IPS DF 4.7 (cell line): ENCODE measurements around the gene FAM83E.
"Not testable (repeated sequence)": the region's sequence is repeated elsewhere in the genome, so short reads cannot be mapped to it uniquely, and the experiment has no call there.

ENCODE experiments used
- DNase-seq: peaks from one replicate; pipeline ENCODE4 v3.0.0-alpha.2; 2013; ENCODE audit warnings: low spot score; ENCODE audit errors: extremely low read depth

The FAM83E gene

DNA sequence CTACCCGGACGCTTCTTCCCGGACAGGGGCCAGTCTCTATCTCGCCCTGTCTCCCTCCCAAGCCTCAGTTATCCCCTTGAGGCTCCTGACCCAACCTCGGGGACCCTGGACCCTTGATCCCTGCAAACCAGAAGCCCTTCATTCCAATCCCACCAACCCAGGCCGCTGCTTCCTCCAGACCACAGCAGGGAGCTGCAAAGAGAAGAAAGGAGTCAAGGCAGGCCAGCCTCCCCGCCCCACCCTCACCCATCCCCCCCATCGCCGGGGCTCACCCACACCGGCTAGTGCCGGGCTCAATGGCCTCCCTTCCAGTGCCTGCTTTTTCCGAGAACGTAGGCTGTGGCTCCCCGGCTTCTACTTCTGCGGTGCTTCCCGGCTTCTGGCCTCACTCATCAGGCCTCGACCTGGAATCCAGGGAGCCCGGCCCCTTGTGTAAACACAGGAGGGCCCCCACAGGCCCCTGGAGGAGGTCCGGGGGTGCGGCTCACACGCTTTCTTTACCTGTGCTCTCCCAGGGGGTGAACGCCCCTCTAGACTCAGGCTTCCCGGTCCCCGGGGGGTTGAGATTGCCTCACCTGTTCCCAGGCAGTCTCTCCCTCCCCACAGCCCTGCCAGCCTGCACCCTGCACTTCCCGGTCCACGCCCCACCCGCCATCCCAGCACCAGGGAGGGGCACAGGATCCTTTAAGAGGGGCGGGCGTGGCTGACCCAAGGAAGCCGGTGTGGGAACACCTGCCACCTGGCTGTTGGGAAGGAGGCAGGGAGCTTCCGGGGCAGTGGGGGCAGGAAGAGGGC lies at the start of gene FAM83E:
FAM83E (minus strand) TSS at position 641 of the 795 bp plus-strand sequence. CDS start 1,704 bp downstream, outside the sequence.
- DNase-seq = no peak

DNA sequence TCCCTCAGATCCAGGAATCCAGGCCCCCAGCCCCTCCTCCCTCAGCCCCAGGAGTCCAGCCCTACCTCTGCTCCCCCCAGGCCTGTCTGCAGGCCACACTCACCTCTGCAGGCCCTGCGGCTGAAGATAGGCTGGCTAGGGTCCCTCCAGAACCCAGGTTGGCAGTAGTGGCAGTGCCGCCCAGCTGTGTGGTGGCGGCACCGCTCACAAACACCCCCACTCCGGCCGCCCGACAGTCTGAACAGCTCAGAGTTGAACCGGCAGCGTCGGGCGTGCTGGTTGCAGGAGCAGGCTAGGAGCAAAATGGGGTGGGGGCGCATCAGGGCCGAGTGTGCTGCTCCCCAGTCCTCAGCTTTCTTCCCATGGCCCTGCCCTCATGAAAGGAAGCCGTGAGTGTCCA lies 49.6 kb upstream of the FAM83E start:
- DNase-seq = no peak

DNA sequence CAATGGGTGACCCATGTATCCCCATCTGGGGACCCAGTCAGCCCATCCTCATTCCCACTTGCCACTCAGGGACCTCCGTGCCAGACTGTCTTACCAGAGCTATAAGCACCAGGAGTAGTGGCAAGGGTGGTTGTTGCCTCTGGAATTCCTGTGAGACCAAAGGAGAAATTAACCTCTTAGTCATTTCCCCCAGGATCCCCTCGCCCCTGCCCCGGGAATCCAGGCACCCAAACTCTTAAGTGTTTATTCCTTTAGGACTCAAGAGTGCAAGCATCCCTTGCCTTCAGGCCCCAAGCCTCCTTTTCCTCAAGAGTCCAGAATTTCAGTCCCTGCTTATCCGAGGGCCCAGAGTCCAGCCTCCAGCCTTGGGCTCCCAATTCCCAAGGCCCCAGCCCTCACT lies 48.8 kb upstream of the FAM83E start:
- no peak for DNase-seq

DNA sequence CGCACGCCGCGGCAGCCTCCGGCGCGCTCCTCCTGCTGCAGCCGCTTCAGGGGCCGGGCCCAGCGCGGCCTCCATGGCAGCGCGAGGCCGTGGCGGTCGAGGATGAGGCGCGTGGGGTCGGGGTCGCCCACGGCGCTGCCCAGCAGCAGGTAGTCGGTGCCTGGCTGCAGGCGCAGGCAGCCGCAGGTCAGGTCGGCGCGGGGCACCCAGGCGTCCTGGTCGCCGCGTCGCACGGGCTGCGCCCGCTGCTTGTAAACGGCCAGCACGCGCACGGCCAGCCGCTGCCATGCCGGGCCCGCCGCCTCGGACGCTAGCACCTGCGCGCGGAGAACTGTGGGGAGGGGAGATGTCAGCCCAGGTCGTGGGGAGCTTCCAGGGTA lies 46.8 kb upstream of the FAM83E start:
- no peak for DNase-seq

DNA sequence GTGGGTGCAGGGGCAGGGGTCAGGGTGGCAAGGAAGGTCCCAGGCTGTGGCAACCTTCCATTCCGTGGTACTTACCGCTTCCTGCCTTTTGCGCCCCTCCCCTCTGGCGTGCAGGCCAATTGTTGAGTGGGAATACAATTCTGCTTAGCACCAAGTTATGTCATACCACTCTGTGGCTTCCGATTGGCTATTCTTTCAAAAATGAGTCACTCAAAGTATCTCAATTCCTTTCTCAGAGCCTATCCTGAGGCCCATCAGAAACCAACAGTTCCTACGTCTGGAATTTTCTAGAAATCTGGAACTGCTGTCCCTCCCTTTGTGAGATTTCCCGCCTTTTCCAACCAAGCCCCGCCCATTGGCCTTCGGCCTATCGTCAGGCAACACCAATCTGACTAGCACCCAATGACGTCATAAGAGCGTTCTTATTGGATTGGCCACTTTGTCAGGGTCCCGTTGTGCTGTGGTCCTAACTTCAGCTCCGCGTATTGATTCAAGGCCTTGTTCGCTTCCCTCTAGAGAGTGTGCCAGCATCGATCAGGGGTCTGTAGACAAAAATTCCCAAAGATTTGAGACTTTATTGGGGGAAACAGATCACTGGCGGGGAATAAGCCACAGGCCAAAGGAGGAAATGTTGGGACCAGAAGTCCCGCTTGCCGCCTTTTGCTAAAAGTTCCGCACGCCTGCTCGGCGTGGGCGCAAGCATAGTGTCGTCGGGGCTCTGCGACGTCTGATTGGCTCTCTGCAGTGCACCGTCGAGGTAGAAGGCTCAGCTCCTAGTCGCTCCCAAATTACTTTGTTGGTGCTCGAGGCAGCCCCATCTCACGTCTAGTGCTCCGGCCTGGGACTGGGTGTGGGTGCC lies 46.2 kb upstream of the FAM83E start:
- DNase-seq = no peak

DNA sequence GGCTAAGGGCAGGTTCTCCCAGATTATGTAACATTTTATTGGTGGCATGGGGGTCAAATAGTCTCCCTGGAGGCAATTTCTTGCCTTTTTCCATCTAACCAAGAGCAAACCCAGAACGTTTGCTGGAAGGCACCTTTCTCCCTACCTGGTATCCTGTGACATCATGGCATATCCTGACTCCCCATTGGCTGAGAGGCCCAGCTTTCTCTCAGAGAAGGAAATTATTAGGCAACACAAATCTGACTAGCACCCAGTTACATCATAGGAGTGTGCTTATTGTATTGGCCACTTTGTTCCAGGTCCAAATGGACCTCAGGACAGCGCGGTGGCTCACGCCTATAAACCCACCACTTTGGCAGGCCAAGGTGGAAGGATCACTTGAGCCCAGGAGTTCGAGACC lies 44.9 kb upstream of the FAM83E start:
- DNase-seq = no peak

DNA sequence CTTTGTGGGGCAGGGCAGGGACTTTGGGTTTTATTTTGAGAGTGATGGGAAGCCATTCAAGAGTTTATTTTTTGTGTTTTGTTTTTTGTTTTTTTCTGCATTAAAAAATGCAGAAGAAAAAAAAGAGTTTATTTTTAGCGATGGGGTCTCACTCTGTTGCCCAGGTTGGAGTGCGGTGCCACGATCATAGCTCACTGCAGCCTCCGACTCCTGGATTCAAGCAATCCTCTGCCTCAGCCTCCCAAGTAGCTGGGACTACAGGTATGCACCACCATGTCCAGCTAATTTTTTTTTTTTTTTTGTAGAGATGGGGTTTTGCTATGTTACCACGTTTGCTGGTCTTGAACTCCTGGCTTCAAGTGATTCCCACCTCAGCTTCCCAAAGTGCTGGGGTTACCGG lies 43.6 kb upstream of the FAM83E start:
- no peak for DNase-seq

DNA sequence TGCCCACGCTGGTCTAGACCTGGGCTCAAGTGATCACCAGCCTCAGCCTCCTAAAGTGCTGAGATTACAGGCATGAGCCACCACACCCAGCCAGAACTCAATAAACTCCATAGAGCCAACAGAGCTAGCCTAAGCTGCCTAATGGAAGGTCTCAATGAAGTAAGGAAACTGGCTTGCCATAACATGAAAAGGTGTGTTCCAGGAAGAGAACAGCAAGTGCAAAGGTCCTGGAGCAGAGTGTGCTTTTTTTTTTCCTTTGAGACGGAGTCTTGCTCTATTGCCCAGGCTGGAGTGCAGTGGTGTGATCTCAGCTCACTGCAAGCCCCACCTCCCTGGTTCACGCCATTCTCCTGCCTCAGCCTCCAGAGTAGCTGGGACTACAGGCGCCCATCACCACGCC lies 43.0 kb upstream of the FAM83E start:
- DNase-seq = not testable (repeated sequence)

DNA sequence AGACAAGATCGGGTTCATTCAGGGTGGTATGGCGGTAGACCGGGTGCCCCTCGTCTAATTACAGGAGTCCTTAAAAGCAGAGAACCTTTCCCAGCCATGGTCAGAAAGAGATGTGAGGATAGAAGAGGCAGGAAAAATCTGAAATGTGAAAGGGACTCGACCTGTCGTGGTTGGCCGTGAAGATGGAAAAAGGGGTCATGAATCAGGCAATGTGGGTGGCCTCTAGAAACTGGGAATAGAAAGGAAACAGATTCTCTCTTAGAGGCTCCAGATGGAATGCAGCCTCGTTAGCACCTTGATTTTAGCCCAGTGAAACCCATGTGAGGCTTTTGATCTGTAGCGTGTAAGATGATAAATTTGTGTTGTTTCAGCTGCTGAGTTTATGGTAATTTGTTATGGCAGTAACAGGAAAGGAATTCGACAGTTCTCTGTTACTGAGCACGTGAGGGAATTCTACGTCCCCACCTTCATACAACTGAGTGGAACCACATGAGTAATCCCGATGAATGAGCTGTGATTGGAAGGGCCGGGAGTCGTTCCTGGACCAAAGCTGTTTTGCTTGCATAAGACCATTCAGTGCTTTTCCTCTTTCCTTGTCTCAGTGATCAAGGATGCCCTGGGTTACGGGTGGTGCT lies 42.1 kb upstream of the FAM83E start:
- no peak for DNase-seq

DNA sequence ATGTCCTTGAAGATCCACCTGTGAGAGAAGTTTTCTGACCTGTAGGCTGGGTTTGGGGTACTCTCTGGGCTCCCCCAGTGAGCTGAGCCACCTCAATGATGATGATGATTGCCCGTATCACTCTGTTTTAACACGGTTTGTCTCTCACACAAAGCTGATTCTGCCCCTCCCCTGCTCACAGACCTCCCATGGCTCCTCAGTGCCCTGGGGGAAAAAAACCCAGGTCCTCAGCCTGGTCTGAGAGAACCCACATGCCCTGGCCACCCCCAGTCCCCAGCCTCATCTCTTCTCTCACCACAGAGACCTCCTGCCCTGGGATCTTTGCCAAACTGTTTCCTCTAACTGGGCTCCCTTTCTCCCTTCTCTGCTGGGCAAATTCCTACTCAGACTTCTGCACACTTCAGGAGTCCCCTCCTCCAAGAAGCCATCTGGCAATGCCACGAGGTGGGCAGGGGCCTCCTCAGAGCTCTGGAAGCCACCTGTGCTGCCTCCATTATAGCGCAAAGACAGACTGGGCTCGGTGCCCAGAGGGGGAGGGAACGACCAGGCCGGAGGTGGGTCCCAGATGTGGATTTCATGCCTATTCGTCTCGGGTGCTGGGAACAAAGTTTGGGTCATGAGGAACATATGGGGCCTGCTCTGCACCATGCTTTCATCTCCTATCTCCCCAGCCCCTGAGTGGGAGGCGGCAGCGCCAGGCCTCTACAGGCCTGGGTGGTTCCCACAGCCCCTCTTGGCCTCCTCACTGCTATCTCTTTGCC lies 39.6 kb upstream of the FAM83E start:
- DNase-seq = no peak

DNA sequence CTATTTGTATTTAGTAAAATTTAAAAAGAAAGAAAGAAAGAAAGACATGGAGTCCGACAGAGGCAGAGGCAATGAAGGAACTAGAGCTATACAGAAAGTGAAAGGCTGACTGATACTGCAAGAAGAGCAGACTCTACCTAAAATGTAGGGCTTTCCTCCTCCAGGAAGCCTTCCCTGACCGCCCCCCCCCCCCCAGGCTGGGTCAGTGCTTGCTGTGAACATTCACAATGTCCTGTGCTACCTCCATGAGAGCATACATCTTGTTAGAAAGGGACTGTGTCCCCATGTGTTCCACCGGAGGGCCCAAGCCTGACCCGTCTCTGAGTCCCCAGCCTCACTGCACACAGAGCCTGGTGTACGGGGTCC lies 36.8 kb upstream of the FAM83E start:
- DNase-seq = no peak

DNA sequence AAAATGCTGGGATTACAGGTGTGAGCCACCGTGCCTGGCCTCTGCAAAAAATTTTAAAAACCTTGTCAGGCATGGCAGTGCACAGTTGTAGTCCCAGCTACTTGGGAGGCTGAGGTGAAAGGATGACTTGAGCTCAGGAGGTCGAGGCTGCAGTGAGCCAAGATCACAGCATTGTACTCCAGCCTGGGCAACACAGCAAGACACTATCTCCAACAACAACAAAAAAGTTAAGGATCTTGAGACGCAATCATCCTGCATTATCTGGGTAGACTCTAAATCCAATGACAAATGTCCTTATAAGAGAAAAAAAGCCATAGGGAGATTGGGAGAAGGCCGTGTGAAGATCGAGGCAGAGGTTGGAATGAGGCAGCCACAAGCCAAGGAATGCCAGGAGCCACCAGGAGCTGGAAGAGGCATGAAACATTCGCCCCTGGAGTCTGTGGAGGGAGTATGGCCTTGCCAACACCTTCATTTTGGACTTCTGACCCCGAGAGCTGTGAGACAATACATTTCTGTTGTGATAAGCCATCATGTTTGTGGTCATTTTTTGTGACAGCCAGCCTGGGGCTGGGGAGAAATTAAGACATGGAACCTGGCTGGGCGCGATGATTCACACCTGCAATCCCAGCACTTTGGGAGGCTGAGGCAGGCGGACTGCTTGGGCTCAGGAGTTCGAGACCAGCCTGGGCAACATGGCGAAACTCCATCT lies 36.3 kb upstream of the FAM83E start:
- DNase-seq = no peak

DNA sequence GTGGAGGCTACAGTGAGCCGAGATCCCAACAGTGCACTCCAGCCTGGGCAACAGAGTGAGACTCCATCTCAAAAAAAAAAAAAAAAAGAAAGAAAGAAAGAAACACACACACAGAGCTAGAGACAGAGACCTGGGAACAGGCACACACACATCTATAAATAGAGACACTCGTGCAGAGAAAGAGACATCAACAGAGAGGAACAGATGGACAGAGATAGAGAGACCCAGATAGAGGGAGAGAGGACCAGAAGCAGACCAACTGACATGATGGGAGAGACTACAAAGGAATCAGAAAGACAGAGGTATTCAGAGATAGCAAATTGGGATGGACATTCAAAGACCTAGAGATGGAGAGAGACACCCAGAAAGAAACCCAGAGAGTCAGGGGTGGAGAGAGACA lies 33.3 kb upstream of the FAM83E start:
- no peak for DNase-seq

DNA sequence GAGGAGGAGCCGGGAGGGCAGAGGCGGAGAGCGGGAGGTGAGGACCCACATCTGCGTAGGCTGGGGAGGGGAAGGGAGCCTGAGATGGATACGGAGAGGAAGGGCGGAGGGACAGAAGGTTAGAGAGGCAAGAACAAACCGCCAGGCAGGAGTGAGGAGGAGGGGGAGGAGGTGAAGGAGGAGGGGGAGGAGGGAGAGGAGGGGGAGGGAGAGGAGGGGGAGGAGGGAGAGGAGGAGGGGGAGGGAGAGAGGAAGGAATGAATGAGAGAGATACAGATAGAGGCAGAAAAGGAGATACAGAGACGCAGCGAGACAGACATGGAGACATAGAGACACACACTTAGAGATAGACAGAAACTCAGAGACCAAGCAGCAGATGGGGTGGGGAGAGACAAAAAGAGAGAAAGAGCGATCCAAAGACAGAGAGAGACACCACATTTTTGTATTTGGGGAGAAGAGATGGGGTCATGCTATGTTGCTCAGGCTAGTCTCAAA lies 31.9 kb upstream of the FAM83E start:
- DNase-seq = no peak

DNA sequence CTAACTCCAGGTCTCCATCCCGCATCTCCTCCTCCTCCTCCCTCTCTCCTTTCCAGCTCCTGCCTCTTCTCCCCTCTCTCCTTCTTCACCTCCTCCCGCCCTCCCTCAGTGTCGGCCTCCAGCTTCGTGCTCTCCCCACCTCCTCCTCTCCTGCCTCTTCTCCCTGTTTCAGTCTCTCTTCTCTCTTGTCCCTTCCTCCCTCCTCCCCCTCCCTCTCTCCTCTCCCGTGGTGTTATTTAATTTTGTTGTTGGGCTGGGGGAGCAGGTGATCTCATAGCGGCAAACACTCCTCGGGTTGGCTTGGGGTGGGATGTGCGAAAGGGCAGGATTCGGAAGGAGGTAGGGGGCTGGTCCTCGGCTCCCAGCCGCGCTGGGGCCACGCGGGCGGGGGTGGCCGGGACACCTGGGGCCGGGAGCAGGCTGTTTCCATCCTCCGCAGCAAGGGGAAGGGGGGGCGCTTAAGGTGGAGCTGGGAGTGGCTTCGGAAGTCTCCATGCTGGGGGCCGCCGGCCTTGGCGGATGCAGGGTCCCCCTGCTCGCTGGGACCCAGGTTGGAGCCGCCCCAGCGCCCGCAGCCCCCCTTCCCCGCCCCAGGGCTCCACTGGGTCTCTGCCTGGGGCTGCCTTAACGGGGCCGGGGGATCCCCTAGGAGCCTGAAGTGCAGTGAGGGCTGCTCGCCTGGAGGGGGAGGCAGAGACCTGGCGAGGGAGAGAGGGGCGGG lies 31.3 kb upstream of the FAM83E start, which contains the start of gene CA11:
CA11 (minus strand) TSS at position 187 of the 721 bp plus-strand sequence. CDS start 555 bp downstream, outside the sequence.
- no peak for DNase-seq

DNA sequence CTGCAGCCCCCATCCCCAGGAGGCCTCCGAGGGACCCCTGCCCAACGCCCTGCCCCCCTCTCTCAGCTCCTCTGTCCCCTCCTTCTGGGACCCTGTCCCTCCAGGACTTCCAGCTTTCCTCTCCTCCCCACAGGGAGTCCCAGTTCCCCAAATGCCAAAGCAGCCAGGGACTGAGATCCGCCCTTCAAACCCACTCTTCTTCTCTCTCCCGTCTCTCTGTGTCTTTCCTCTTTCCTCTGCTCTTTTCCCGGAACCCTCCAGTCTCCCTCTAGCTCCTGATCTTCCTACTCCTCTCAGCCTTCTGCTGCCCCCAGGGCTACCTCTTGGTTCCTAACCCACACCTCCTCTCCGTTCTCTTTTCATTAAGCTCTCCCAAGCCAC lies 30.7 kb upstream of the FAM83E start:
- no peak for DNase-seq

DNA sequence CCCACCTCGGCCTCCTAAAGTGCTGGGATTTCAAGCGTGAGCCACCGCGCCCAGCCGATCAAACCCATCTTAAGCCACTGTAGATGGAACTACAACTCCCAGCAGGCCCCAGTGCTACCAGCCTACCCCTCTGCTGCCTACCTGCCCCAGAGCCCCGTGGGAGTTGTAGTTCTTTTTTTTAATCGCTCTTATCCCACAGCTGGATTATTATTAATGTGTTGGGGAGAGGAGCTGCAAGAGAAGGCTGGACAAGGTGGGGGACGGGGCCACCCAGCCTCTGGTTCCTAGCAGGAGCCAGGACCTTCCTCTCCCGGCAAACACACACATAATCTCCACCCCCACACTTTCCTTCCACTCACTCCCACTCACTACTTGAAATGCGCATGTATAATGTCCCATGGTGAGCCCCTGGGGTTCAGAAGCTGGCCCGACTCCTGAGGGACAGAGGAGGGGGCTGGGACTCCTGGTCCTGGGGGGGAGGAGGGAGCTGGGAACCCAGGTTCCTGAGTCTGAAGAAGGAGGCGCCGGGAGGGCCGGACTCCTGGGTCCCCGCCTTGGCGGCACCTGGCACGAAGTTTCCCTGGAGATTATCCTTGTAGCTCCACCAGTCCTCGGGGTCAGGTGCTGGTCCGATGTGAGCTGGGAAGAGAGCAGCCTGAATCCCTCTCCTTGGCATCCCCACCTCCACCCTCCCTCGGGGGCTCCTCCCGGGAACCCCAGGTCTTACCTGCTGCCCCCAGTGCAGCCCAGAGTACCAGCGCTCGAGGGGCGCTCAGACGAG lies 30.2 kb upstream of the FAM83E start:
- DNase-seq = no peak

DNA sequence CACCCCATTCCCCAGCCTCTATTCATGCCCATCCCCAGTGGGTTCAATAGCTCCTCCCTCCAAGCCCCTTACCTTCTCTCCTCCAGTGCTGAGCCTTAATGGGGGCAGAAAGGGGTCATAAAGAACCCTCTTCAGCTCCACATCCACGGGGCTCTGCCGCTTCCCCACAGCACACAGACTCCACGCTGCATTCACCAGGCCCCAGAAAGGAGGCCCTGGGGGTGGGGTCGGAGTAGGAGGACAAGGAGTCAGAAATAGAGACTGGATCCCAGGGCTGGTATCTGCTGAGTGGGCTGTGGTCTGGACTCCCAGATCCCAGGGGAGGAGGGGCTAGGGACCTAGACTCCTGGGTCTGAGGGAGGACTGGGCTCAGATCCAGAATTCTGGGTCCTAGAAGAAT lies 29.5 kb upstream of the FAM83E start:
- no peak for DNase-seq

DNA sequence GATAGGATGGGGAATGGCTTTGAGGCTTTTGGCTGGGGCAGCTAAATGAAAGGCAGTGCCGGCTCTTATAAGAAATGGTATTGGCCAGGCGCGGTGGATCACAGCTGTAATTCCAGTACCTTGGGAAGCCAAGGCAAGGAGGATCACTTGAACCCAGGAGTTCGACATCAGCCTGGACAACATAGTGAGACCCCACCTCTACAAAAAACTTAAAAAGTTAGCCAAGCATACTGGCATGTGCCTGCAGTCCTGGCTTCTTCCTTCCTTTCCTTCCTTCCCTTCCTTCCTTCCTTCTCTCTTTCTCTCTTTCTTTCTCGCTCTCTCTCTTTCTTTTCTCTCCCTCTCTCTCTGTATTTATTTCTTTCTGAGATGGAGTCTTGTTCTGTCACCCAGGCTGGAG lies 28.0 kb upstream of the FAM83E start:
- no peak for DNase-seq
